Measurements from ENCODE around the gene MRPL37.
"Not testable (repeated sequence)": the region's sequence is repeated elsewhere in the genome, so short reads cannot be mapped to it uniquely, and the experiment has no call there.

The MRPL37 gene

DNA sequence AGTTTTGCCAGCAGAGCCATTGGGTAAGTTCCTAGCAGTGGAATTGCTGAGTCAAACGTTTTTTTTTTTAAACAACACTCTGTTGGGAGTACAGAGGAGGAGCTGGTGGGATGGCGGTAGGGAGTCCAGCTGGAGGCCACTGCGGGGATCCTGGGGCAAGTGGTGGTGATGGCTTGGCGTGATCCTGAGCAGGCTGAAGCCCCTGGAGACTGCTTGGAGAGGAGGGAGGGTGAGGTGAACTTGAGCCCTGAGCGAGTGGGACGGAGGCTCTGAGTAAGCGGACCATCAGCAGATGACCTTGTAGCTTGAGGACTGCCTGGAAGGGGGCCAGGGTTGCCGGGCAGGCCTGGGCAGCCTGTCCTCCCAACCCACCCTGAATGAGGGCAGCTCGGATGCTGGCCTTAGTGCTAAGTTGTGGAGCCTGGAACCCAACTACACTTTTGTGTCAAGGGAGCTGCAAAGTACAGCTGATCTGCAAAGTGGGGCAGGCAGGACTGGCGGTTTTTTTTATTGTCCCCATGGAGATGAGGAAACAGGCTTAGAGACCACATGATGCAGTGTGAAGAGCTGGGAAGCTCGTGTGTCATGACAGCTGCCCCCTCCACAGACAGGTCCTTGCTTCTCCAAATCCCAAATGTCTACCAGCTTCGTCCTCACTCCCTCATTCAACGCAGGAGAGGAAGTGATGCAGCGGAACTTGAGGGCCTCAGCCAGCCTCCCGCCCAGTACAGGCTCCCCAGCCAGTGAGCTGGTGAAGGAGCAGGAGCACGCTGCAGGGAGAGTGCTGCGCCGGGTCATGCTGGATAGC lies 20.2 kb downstream of the MRPL37 start:
- DNase-seq = peak; percentile 41

DNA sequence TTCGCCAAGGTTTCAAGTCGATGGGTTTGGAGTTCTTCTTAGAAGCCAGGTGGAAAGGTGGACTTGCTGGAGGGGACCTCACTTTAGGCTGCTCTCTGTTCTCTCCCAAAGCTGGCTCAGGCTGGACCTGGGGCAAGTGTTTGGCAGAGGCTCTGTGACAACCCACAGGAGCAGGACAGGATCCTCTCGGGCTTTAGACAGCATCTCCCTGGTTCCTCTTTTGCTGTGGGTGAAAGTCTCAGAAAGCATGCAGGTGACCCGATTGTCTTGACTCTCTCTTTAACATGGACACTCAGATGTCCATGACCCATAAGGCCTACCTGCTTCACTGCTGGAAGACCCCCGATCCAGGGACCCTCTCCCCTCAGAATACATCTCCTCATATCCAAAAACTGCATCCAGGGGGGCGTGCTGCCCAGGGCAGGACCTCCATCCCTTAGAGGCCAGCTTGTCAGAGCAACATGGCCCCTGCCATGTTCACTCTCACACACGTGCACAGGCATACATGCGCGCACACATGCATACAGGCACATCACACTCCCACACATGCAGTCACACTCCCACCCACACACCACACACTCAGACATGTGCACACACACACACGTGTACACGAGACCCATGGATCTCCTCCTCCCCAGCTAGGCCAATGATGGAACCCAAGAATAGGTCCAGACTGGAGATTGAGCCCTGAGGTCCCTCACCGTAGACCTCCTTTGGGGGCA lies 21.3 kb downstream of the MRPL37 start:
- DNase-seq = no peak

DNA sequence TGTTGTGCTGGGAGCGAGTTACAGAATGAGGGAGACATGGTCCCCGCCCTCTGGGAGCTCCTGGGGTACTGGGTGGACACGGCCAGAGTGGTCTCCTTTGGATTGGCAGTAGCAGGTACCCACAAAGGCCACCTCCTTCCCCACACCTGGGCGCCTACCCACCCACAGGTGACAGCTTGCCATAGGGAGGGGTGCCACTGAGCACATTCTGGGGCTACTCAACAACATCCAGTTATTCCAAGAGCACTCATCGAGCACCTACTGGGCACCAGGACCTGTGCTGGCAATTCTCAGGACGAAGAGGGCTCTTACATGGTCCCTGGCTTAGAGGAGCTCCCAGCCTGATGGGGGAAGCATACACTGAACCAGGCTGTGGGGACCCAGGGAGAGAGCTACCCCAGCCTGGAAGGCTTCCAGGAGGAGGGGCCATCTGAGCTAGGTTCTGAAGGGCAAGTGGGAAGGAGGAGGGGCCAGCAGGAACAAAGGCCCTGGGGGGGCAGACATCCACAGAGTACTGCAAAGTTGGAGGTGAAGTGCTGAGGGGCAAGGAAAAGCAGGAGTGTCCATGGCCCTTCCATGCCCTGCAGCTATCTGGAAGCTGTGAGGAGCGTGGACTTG lies 22.0 kb downstream of the MRPL37 start:
- DNase-seq = no peak

DNA sequence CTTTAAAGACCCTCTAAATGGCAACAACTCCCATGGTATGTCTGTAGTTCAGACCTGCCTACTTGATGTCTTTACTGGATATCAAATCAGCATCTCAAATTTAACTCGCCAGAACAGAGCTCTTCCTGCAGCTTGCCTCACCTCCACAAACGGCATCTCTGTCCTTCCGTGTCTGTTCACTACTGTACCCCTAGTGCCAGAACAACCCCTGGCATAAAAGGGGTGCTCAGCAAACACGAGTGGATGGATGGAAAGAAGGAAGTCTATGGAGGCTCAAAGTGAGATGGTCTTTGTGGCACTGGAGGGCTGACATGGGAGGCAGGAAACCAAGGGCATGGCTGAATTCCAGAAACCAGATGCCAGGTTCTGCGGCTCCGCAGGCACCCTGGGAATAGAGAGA lies 22.7 kb downstream of the MRPL37 start:
- no peak for DNase-seq

DNA sequence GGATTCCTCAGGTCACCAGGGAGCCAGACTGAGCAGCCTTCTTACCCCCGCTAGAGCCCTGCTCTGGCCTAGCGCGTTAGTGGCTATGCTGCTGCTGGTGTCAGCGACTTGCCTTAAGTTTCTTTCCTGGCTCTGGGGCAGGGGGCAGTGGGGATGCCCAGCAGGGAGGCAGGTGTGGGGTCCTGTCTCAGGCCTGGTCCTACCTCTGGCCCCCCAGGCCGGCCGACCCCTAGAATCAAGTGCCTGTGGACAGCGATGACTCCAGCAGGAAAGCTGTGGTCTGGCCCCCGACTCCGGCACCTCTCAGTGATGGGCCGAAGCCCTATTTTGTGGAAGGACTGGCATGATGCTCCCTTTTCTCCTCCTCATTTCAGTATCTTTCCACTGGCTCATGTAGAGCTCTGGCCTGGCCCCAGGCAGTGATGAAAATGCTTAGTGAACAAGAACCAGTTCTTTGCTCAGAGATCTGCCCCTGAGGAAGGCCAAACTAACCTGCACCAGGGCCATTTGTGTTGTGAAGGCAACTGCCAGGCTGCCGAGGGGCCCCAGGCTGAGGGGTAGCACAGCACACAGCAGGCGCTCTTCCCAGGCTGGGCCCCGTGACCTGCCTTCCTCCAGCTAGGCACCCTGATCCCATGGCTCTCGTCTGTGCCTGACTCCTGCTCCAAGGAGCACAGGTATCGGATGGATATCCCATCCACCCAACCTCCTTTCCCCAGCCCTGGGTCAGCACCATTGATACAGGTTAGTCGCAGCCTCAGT lies 23.7 kb downstream of the MRPL37 start:
- DNase-seq = no peak

DNA sequence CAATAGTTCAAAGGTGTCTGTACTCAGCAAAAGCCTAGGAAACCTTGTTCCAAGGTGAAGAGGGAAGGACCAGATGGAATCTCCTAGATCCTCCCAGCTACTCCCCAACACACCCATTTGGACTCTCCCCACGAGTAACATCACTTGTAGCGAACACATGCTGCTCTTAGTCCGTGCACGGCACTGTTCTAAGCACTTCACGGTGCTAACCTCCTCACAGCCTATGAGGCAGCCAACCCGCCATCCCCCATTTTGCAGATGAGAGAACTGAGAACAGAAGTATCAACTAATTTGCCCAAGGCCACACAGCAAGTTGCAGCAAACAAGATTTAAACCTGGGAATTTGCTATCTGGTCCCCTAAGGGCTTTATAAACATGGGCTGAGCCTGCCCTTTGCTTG lies 24.3 kb downstream of the MRPL37 start:
- no peak for DNase-seq

DNA sequence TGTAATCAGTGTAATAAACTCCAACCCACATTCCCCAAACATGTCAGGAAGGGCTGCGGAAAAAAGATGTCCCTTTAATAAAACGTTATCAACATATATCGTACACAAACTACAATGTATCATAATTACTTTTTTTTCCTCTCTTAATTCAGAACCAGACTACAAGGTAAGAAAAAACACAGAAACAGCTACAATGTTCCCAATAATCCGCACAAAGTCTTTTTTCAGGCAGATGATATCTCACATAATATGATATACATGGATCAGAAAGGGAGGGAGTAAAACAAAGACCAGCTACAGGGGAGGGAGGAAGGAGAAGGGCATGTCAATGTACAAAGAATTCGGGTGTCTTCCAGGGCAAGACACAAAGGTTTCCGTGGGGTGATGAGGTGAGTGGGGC lies 25.4 kb downstream of the MRPL37 start:
- no peak for DNase-seq

DNA sequence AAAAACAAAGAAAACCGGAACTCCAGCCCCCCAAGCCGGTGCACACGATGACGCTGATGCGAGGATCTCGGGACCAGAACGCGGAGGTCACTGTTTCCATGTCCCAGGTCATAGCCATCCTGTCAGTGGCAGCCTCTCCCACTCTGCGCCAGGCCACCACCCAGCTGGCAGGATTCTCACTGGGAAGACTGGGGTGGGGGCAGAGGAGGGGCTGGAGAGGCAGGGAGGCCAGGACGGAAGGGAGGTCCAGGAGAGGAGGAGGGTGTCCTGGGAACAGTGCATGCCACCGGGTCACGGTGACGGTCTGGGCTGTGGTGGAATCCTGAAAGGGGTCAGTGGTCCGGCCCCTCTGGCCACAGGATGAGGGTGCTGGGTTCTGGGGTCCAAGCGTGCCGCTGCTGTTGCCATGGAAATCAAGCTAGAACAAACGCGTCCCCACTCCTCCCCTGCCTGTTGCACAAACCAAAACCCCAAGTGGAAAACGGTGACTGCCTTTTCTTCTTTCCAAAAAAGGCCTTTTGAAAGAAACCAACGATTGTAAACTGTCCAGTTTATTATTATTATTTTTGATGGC lies 26.1 kb downstream of the MRPL37 start:
- DNase-seq = no peak

DNA sequence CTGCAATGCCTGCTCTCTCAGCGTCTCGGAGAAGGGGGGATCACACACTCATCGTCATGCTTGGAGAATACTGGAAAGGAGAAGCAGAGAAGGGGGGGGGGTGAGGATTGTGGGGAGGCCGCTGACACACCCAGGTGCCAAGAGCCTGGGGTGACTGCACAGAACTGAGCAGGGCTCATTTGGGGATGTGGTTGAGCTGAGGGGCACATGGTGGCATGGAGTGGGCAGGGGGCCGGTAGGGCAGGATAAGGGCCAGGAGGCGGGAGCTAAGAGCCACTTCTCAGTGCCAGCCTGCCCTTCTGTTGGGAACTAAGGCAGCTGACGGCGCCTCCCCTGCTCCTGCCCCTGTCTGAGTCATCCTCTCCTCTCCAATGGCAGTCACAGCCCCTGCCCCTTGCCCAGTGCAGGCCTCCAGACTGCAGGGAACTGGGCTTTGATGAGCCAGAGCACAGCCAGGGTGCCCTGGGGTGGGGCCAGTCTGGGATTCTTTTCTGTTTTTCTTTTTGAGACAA lies 27.2 kb downstream of the MRPL37 start:
- peak; percentile 33 for DNase-seq

DNA sequence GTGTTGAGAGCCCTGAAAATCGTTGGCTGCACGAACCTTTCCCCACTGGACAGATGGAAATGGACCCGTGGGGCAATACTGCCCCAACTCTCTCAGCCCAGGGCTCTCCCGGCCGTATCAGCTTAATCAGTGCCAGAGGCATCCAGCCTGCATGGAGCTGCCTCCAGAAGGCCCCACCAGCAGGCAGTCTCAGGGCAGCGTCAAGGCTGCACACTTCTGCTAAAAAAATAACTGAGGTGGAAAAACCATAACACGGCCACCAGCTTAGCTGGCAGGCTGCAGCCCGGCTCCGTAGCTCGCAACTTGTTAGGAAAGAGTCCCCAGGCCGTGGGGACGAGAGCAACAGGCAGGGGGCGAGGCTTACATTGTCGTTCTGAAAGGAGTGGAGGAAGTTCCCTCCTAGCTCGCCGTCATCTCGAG lies 27.9 kb downstream of the MRPL37 start:
- no peak for DNase-seq

DNA sequence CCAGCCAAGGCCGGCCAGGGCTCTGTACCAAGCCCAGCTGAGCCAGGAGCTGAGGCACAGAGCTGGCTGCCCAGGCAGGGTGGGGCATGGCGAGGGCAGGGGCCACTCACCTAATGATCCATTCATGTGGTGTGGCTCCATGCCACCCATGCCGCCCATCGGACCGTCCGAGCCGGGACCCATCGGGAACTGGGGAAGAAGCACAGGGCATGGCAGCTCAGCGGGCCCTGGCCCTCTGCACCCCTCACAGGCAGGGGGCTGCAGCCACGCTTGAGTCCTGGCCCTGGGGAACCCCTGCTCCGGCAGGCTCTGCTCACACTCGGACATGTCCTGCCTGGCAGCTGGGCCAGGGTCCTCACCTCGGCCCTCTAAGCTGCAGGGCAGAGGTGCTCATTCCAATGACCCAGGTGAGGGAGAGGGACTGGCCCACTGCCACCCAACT lies 28.7 kb downstream of the MRPL37 start:
- DNase-seq = no peak

DNA sequence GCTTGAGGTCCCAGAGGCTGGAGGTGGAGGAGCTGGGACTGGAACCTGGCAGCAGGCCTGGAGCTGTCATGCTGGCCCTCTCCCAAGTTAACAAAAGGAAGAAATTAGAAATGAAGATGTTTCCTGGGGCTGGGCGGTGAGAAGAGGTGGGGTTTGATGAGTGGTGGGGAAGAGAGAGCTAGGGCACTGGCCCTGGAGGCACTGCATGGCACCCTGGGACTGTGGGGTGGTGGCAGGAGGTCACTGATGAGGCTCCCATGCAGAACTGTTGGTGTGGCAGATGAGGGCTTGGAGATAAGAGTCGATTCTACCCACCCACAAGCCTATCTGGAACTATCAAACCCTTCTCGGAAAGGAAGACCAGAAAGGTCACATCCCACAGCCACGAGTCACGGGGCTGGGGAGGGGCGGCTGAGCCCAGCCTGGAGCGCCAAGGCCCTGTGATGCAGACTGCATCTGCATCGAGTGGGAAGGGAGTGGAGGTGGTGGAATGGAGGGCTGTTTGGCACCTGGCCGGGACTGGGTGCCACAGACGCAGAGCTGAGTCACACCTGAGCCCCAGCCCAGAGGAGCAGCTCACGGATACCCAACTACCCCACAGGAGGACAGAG lies 29.4 kb downstream of the MRPL37 start:
- DNase-seq = peak; percentile 83

DNA sequence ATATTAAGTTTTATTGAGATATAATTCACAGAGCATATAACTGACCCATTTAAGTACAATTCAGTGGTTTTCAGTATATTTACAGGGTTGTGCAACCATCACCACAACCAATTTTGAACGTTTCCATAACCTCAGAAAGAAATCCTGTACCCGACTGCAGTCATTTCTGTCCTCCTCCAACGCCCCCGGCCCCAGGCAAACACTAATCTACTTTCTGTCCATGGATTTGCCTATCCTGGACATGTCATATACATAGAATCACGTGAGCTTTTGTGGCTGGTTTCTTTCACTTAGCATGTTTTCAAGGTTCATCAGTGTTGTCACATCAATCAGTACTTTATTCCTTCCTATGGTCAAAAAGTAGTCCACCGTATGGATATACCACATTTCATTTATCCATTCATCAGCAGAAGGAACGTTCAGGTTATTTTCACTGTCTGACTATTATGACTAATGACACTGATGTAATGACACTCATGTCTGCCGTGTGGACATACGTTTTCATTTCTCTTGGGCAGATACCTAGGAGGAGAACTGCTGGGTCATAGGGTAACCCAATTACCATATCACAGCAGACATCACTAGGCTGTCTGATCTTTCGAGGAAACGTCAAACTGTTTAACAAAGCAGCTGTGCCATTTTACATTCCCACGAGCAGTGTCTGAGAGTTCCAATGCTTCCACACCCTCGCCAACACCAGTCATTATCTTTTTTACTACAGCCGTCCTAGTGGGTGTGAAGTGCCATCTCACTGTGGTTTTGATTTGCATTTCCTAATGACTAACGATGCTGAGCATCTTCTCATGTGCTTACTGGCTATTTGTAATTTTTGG lies 30.8 kb downstream of the MRPL37 start:
- no peak for DNase-seq

DNA sequence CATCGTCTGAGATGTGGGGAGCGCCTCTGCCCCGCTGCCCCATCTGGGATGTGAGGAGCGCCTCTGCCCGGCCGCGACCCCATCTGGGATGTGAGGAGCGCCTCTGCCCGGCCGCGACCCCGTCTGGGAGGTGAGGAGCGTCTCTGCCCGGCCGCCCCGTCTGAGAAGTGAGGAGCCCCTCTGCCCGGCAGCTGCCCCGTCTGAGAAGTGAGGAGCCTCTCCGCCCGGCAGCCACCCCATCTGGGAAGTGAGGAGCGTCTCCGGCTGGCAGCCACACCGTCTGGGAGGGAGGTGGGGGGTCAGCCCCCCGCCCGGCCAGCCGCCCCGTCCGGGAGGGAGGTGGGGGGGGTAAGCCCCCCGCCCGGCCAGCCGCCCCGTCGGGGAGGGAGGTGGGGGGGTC lies 33.2 kb downstream of the MRPL37 start:
- DNase-seq = not testable (repeated sequence)

DNA sequence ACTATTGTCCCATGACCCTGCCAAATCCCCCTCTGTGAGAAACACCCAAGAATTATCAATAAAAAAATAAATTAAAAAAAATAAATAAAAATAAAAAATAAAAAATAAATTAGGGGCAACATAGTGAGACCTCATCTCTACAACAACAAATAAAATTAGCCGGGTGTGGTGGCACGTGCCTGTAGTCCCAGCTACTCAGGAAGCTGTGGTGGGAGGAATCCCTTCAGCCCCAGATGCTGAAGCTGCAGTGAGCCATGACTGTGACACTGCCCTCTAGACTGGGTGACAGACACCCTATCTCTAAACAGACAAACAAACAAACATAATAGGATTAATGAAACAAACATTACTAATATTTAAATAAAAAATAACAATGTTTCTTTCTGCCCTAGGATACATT lies 34.3 kb downstream of the MRPL37 start:
- no peak for DNase-seq

DNA sequence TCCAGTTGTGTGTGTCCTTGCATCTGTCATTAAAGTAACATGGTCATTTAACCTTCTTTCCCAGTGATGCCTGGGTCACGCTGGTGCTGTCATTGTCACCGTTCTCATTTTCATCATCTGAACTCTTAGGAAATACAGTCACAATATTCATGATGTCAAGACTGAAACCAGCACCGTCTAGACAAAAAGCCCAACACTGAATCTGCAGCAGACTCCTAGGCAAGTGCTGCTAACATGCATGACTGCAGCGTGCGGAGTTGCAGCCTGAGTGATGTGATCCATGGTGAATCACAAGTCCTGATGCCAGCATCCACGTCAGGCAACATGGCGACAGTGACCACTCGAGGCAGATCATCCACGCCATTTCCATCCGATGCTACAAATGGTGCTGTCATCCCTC lies 37.6 kb downstream of the MRPL37 start:
- no peak for DNase-seq

DNA sequence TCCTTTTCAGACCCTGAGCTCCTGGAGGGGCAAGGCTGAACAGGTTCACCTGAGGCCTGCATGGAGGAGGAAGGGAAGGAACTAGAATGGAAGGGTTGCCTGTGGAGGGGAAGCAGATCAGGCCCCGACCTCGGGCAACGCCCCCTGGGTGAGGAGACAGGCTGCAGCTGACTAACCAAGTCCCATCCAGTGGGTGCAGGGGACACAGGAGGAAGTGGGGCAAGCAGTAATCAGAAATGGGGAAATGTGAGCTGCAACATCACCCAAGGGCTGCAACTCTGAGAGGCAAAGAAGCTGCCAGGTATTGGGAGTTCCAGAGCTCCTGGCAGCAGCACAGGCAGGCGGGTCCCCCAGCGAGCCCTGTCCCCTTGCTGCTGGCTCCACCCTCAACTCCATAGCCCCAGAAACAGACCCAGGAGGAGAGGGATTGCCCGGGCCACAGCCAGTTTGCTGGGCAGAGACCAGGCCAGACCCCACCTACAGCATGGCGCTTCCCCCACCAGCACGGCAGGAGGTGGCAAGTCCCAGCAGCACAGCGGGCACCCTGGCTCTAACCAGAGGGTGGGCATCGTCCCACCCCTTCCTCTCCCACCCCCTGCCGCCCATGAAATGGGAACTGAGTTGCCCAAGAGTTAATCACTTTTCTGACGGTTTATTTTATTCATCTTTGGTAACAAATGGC lies 38.5 kb downstream of the MRPL37 start:
- DNase-seq = no peak

DNA sequence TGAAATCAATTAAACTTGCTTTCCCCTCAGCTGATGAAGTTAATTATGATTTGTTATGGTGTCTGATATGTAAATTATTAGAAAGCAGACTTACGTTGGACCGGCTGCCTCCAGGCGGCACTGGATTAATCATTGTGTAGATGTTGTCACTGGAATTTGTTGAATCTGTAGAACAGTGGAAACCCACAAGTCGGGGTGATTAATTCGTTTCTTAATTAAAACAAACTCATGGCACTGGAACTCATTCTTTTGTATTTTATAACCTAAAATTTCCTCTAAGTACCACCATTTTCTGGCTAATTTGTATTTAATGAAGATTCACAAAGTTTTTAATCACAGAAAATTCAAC lies 39.0 kb downstream of the MRPL37 start:
- DNase-seq = peak; percentile 34

DNA sequence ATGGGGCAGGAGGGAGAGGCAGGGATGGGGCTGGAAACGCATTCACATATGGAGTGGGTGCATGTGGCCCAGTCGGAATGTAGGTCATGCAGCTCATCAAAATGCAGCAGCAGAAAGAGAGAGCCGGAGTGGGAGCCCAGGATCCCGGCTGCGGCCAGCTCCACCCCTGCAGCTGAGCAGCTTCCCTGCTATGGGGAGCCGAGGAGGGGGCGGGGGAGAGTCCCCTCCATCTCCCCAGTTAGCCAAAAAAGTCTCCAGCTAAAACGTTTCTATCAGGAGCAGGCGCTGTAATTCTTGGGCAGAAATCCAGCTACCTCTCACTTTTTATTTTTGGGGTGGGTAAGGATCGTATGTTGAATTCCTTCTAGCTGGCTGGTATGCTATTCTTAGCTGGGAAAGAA lies 39.7 kb downstream of the MRPL37 start:
- peak; percentile 59 for DNase-seq

DNA sequence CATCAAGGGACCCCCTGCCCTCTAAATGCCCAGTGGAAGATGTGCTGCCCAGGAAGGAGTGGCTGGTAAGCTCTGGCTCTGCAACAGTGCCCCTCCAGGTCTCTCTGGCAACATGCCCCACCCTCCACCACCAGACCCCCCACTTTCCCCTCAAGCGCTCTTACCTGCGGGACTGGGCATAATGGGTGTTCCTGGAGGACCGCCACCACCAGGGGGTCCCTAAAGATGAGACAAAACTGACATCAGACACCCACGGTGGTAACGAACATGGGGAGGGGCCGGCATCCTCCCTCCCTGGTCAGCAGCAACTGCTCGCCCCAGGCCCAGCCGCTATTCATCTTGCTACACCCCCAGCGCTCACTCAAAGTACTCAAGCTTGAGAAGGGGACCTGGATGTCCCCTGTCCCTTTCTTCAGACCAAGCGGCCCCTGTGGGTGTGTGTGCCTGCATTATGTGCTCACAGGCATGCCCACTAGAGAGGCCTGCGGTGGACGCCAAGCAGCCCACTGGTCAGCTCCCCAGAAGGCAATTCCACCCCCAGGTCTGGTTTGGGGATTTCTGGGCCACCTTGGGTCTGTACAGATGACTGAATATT lies 40.9 kb downstream of the MRPL37 start:
- no peak for DNase-seq
